Renal pelvis (tissue), 12 donors: Measurements from ENCODE around the gene TUSC2. TPM values are rescaled to one million over a fixed set of nuclear protein-coding genes. Genes with fewer than 3 reads are reported as not detected.

Source experiments
- DNase-seq: peaks from one replicate; pipeline ENCODE4 v3.0.0-alpha.2; 2013
- long read RNA-seq, 16 experiments: transcript quantifications; one replicate each; lab custom pipeline, GENCODE V29; 2026
- polyA plus RNA-seq, 3 donors: library from polyadenylated mRNA; unstranded; fragments of 120-200 nt; gene quantifications; one replicate each; pipeline ENCODE4 v1.2.1, GENCODE V29; 2013; ENCODE audit not compliant: insufficient read length in 3 of 3

Gene TUSC2, protein sequence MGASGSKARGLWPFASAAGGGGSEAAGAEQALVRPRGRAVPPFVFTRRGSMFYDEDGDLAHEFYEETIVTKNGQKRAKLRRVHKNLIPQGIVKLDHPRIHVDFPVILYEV
- 10 to 100 TPM; 23.8 to 29.8 (median 28.0) TPM for polyA plus RNA-seq
- long read RNA-seq, donor 1, transcript TUSC2-201 (3 exons, 1,691 nt) = major isoform, 34 of 35 reads
- long read RNA-seq, donor 1, partial matches to known transcripts = 0 of 35 reads
- long read RNA-seq, donor 1, other reads (novel, unspliced or antisense) = 0 of 35 reads
- long read RNA-seq, donor 2, transcript TUSC2-201 (3 exons, 1,691 nt) = major isoform, 54 of 57 reads
- long read RNA-seq, donor 2, partial matches to known transcripts = 0 of 57 reads
- long read RNA-seq, donor 2, other reads (novel, unspliced or antisense) = 0 of 57 reads
- long read RNA-seq, donor 3, transcript TUSC2-201 (3 exons, 1,691 nt) = major isoform, 25 of 25 reads
- long read RNA-seq, donor 3, partial matches to known transcripts = 0 of 25 reads
- long read RNA-seq, donor 3, other reads (novel, unspliced or antisense) = 0 of 25 reads
- long read RNA-seq, donor 4, transcript TUSC2-201 (3 exons, 1,691 nt) = major isoform, 39 of 44 reads
- long read RNA-seq, donor 4, partial matches to known transcripts = 5 of 44 reads
- long read RNA-seq, donor 4, other reads (novel, unspliced or antisense) = 0 of 44 reads
- long read RNA-seq, donor 5, transcript TUSC2-201 (3 exons, 1,691 nt) = major isoform, 13 of 13 reads
- long read RNA-seq, donor 5, partial matches to known transcripts = 0 of 13 reads
- long read RNA-seq, donor 5, other reads (novel, unspliced or antisense) = 0 of 13 reads
- long read RNA-seq, donor 6, transcript TUSC2-201 (3 exons, 1,691 nt) = major isoform, 25 of 28 reads
- long read RNA-seq, donor 6, partial matches to known transcripts = 0 of 28 reads
- long read RNA-seq, donor 6, other reads (novel, unspliced or antisense) = 0 of 28 reads
- long read RNA-seq, donor 7, transcript TUSC2-201 (3 exons, 1,691 nt) = major isoform, 41 of 41 reads
- long read RNA-seq, donor 7, partial matches to known transcripts = 0 of 41 reads
- long read RNA-seq, donor 7, other reads (novel, unspliced or antisense) = 0 of 41 reads
- long read RNA-seq, donor 8, transcript TUSC2-201 (3 exons, 1,691 nt) = major isoform, 10 of 10 reads
- long read RNA-seq, donor 8, partial matches to known transcripts = 0 of 10 reads
- long read RNA-seq, donor 8, other reads (novel, unspliced or antisense) = 0 of 10 reads
- long read RNA-seq, donor 9, transcript TUSC2-201 (3 exons, 1,691 nt) = major isoform, 29 of 30 reads
- long read RNA-seq, donor 9, partial matches to known transcripts = 0 of 30 reads
- long read RNA-seq, donor 9, other reads (novel, unspliced or antisense) = 0 of 30 reads
- long read RNA-seq, donor 10, transcript TUSC2-201 (3 exons, 1,691 nt) = major isoform, 22 of 23 reads
- long read RNA-seq, donor 10, partial matches to known transcripts = 0 of 23 reads
- long read RNA-seq, donor 10, other reads (novel, unspliced or antisense) = 0 of 23 reads
- long read RNA-seq, donor 11, transcript TUSC2-201 (3 exons, 1,691 nt) = major isoform, 24 of 27 reads
- long read RNA-seq, donor 11, partial matches to known transcripts = 0 of 27 reads
- long read RNA-seq, donor 11, other reads (novel, unspliced or antisense) = 0 of 27 reads
- long read RNA-seq, donor 12, transcript TUSC2-201 (3 exons, 1,691 nt) = major isoform, 33 of 35 reads
- long read RNA-seq, donor 12, partial matches to known transcripts = 0 of 35 reads
- long read RNA-seq, donor 12, other reads (novel, unspliced or antisense) = 0 of 35 reads
- long read RNA-seq, donor 13, transcript TUSC2-201 (3 exons, 1,691 nt) = major isoform, 19 of 20 reads
- long read RNA-seq, donor 13, partial matches to known transcripts = 0 of 20 reads
- long read RNA-seq, donor 13, other reads (novel, unspliced or antisense) = 0 of 20 reads
- long read RNA-seq, donor 14 = 0 reads
- long read RNA-seq, donor 15, transcript TUSC2-201 (3 exons, 1,691 nt) = major isoform, 36 of 38 reads
- long read RNA-seq, donor 15, partial matches to known transcripts = 0 of 38 reads
- long read RNA-seq, donor 15, other reads (novel, unspliced or antisense) = 0 of 38 reads
- long read RNA-seq, donor 16, transcript TUSC2-201 (3 exons, 1,691 nt) = major isoform, 39 of 39 reads
- long read RNA-seq, donor 16, partial matches to known transcripts = 0 of 39 reads
- long read RNA-seq, donor 16, other reads (novel, unspliced or antisense) = 0 of 39 reads

DNA sequence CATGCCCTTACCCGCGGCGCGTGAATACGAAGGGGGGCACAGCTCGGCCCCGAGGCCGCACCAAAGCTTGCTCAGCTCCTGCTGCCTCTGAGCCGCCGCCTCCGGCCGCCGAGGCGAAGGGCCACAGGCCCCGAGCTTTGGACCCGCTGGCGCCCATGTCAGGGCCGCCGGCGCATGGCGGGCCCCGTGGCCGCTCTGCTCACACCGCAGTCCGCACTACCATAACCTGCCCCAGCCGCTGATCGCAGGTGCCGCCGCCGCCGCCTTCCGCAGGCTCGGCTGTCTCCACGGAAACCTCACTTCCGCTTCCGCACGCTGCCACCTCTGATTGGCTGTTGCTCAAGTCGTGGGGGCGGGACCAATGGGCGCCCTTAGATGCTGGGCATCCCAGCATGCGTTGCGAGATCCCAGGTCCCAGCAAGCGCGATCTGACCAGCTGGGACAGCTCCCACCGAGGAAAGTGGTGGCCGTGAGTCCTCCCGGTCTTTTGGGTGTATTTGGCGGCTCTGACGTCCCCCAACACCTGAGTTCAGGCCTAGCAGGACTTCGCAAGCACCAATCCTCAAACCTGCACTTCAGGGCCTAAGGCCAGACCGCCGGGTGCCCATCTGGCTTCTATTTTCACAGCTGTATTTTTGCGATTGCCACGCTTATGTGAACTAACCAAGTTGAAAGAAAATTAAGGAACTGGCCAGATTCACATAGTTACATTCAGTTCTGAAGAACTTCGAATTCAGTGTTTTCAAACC is at the start of gene TUSC2:
TSS of gene TUSC2 (minus strand) at position 281 of the 749 bp plus-strand sequence. CDS start at position 157, 124 bp downstream.
- peak; percentile 98 for DNase-seq

DNA sequence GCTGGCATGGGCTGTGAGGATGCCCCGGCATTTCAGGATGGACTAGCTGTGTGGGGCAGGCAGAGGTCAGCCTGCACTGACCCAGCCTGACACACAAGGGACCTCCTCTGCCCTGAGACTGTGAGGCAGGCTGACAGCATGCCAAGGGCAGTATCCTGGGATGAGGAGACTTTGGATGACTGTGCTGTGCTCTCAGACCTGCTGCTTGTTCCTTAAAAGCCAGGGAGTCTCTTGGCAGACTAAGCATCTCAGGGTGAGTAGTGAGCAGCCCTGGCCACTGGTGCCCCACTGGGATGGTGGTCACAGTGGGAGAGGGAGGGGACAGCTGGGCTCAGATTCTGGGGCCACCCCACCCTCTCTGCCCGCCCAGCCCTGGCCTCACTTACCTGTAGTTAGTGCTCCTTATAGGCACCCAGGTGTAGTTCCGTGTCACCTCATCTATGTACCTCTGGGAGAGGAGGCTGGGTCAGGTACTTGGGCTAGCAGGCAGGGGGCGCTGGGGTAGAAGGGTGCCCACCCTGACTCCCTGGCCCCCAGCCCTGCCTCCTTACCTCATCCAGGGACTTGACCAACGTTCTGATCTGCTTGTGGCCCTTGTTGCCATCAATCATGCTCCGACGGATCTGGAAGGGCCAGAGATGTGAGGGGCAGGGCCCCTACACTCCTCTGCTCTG is 47.4 kb upstream of the TUSC2 start:
- DNase-seq = no peak

DNA sequence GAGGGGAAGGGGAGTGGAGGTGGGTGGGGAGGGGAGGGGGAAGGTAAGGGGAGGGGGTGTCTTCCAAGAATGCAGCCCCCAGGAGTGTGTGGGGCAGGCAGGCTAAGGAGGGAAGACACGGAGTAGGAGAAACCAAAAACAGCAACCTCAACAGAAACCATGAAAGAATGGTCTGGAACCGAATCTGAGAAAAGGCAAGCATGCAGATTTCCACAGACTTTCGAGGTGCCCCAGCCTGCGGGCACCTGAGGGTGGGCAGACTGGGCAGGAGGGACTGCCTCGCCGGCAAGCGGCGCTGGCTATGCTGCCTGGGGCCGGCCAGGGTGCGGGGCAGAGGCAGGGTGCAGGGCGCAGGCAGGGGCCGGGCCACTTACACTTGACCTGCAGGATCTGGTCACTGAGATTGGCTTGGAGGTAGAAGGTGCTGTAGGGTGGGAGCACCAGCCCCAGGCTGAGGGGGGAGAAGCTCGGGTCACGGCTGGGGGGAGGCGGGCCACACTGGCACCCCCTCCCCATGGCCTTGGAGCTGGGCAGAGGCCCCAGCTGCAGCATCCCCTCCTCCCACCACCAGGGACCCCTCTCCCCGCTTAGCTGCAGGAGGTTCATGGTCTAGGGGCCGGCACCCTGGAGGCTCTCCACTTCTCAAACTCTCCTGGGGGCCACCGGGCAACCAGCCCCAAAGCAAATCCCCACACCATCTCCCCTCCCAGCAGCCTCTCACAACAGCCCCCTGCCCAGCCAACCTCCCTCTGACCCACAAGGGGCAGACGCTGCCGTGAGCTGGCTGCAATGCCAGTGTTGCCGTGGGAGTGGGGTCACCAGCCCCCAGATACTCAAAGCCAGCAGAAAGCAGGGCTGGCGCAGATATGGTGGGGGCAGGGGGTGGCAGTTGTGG is 46.6 kb upstream of the TUSC2 start:
- no peak for DNase-seq

DNA sequence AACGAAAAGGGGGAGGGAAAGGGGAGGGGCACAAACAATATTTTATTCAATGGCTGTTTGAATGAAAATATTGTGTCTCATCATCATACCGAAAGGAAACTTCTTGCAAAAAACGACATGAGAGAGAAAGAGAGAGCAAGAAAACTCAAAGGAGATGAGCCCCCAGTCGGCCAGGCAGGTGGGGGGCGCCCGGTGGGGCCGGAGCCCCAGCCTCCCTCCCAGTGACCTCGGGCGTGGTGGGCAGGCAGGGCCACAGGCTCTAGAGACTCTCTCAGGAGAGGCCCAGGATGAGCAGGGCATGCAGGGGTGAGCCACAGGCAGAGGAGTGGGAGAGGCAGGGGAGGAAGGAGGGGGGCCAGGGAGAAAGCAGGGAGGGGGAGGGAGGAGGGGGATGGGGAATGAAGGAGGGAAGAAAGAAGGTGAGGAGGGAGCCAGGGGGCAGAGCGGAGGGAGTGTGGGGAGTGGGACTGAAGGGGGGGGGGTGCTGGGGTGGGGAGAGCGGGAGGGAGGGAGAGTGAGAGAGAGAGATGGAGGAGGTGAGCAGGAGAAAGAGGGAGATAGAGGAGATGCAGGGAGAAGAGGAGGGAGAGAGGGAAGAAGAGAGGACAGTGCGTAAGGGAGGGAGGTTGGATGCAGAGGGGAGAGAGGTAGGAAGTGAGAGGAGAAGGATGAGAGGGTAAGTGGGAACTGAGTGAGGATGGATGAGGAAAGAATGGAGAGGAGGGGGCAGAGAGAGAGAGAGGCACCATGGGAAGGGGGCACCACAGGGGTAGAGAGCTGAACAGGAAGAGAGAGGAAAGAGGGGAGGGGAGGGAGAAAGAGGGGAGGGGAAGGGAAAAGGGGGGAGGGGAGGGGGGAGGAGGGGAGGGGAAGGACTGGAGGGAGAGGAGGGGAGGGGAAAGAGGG is 45.4 kb upstream of the TUSC2 start:
- no peak for DNase-seq

DNA sequence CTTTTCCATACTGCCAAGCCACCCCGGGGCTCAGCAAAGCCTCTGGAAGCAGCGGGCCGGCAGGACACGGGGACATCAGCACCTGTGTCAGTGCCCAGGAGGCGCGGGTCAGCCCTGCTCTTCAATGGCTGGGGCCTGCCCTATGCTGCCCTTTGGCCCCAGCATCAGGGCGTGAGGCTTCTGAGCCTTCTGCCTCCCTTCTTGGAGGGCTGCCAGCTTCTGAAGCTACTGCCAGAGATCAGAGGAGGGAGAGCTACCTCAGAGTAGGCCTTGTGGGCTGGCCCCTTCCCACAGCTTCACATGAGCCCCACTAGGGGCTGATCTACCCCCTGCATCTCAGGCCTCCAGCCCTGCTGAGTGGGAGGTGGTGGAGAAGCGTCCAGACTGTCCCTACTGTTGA is 44.3 kb upstream of the TUSC2 start:
- DNase-seq = no peak

DNA sequence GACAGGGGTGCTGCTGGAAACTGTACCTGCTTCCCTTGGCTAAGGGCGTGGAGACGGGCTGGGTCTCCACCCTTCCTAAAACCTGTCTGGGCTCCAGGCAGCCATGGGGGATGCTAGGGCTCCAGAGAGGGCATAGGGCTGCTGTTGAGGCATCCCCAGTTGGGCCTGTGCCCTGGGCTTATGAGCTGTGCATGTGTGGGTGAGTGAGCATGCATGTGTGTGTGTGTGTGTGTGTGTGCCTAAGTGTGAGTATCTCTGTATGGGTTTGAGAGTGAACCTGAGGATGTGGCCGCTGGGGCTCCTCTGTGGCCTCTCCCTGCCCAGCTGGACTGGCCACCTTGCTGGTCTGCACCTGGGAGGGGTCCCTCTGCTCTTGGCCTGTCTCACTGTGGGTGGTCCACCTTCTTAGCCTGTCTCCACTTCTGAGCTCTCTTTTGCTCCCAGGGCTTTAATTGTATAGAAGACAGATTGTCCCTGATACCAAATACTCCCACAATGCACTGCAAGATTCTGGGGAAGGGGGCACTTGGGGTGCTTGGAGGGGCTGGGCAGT is 43.2 kb upstream of the TUSC2 start:
- DNase-seq = no peak

DNA sequence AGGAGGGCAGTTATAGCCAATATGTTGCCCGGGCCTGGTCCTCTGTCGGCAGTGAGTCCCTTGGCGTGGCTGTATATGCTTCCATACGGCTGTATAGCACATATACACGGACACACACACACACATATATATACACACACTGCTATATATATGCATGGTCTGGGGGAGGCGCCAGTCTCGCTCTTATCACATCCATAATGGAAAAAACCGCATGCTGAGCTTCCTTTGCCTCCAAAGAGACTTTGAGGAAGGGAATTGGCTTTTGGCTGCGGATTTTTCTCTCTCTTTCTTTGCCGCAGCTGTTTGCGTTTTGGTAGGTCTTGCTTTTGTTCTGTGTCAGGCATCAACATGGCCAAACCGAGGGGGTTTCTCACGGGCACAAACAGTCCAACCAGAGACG is 42.6 kb upstream of the TUSC2 start:
- DNase-seq = no peak

DNA sequence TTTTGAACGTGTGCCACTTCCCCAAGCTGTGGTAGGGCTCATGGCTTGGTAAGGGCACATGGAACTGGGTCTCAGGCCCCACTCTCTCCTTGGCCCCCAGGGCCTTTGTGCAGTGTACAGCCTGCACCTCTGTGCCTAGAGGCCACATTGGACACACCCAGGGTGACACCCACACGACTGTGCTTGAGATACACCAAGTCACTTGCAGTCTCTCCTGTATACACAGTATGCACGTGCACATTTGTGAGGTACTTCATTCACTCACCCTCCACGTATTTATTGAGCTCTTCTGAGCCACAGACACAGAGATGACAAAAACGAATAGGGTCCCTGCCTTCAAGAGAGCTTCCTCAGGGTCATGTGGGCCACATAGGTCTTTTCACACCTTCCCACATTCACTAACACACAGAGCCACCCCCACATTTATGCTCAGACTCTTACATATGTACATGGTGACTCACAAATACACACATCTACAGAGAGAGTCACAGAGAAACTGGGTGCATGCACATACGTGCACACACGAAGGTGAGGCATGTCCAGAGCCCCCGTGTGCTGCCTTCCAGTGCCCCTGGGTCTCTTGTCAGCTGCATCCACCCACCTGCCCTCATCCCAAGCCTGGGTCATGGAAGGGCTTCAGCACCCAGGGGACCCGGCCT is 41.1 kb upstream of the TUSC2 start:
- DNase-seq = no peak

DNA sequence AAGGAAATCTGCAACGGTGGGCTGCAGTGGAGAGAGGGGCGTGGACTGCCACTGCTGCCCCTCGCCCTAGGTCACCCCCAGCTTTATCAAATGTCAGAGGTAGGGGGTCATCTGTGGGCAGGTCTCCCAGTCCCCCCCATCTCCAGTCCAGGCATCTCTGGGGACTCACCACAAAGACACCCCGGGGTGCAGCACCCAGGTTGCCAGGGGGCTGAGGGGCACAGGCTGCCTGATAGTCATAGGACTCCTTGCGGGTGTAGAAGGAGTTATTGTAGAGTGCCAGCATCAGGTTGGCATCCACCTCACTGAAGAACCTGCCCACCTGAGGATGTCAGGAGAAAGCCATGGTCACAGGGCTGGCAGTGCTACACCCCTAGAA is 37.8 kb upstream of the TUSC2 start:
- DNase-seq = no peak

DNA sequence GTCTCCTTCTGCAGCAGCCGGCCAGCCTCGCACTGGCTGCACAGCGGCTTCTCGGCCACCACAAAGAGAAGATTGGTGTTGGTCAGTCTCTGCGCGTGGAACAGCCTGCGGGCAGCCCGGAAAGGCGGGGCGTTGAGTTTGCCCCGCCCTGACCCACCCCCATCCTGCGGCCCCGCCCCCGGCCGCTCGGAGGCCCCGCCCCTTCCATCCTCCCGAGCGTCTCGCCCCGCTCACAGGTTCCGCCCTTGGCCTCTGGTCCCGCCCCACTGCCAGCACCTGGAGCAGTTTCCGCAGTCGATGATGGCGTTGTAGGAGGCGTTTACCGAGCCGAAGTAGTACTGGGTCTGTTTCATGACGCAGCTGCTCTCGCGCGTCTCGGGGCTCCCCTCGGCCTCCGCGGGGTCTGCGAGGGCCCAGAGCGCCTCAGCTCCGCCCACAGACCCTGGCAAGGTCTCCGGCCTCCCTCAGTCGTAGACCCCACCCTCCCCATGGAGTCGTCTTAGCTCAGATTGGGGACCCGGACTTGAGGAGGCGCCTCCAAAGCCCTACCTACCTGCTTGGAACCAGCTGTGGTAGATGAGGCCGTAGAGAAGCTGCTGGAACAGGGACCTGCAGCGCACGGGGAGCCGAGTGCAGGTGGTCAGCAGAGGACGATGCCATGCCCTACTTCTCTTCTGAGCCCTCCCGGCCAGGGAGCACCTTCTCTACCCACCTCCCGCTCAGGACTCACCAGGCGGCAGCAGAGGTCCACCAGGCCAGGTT is 37.2 kb upstream of the TUSC2 start:
- peak; percentile 76 for DNase-seq

DNA sequence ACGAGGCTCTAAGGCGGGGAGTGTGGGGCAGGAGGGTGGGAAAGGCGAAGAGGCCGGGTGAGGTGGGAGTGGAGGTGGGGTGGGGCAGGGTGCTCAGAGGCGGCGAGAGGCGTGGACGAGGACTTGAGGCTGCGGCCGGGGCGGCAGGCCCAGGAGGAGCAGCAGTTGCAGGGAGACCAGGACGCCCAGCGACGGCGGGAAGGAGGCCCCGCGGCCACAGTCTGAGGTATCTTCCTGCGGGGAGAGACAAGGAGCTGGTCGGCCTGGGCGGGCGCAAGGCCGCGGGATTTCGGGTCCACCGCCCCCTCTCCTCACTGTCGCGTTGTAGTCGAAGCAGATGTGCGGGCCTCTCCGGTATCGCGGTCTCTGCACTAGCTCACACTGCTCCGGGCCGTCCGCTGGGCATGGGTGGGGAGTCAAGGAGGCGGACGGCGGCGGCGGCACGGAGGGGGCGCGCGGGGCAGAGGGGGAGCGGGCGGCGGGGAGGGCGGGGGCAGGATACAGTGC is 36.6 kb upstream of the TUSC2 start:
- no peak for DNase-seq

DNA sequence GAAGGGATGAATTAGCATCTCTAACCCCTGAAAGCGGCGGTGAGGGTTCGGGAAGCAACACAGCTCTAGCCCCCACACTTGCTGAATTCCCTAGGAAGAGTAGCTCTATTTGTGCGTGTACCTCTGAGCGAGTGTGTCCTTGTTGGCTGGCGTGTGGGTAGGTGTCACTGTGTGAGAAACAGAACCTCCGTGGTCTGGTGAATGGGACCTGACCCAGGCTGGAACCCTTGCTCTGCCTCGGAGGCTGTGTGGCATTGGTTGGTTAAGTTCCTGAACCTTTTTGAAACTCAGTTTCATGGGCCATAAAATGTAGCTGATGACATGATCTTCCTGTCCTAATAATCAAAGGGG is 31.7 kb upstream of the TUSC2 start:
- no peak for DNase-seq

DNA sequence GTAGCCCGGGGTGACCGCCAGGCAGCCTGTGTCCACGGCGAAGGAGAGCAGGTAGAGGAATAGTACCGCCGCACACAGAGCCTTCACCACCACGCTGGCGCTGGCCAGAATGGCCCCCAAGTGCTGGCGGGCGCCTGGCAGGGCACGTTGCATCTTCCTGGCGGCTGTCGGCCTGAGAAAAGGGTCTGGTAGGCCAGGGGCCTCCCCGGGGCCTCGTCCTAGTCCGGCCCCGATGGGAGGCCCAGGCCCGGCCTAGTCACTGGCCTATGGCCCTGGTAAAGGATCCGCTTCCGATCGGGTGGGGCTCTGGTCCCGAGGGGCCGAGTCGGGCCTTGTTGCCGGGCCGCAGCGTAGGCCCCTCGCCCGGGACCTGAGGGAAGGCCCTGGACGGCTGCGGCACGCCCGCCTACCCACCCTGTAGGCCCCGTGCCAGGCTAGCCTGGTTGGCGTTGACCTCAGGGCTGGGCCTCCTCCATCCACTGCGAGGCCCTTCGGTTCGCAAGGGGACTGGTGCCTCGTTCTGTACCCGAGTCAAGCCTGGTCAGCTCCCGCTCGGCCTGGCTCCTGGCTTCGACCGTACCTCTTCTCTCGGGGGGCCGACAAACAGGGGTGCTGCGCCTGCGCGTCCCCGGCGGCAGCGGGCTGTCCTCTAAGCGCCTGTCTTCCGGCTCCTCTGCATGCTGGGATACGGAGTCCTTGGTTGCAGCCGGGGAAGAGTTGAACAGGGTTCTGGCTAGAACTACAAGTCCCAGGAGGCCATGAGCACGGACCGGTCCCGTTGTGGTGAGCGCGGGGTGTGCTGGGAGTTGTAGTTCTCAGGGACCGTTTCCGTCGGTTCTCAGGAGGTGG is 31.1 kb upstream of the TUSC2 start, which contains the start of gene TMEM115:
TSS of gene TMEM115 (minus strand) at position 611 of the 849 bp plus-strand sequence. CDS start at position 153, 458 bp downstream.
- DNase-seq = peak; percentile 98
